Liver (tissue), 9 donors: ENCODE measurements around the gene PIGP. TPM values are rescaled to one million over a fixed set of nuclear protein-coding genes. Genes with fewer than 3 reads are reported as not detected.
"Not testable (repeated sequence)": the region's sequence is repeated elsewhere in the genome, so short reads cannot be mapped to it uniquely, and the experiment has no call there.

Experiments
- DNase-seq: peaks from one replicate; pipeline ENCODE4 v3.0.0-alpha.2; 2017; ENCODE audit warnings: low spot score
- H3K27ac ChIP-seq, 2 donors: one replicate each; pipeline ENCODE4 v1.7.0; 2013; ENCODE audit warnings: inconsistent platforms in 2 of 2, low read length in 2 of 2, control low read depth in 1 of 2, low read depth in 1 of 2, mild to moderate bottlenecking in 1 of 2
- H3K27me3 ChIP-seq, 4 donors: one replicate each; pipeline versions ENCODE4 v1.6.1 to v1.7.0; 2013; ENCODE audit warnings: low read length in 3 of 4, inconsistent platforms in 1 of 4, mild to moderate bottlenecking in 1 of 4, moderate library complexity in 1 of 4; ENCODE audit not compliant: control insufficient read depth in 4 of 4, insufficient read depth in 4 of 4
- H3K36me3 ChIP-seq, 4 donors: one replicate each; pipeline versions ENCODE4 v1.6.1 to v1.7.0; 2013; ENCODE audit warnings: low read length in 3 of 4, mild to moderate bottlenecking in 3 of 4, low read depth in 1 of 4, moderate library complexity in 1 of 4; ENCODE audit not compliant: control insufficient read depth in 4 of 4, insufficient read depth in 3 of 4
- H3K4me1 ChIP-seq, 4 donors: one replicate each; pipeline versions ENCODE4 v1.6.1 to v1.7.0; 2013; ENCODE audit warnings: low read length in 3 of 4, mild to moderate bottlenecking in 3 of 4, moderate library complexity in 1 of 4; ENCODE audit not compliant: control insufficient read depth in 4 of 4, insufficient read depth in 4 of 4
- H3K4me3 ChIP-seq, 3 donors: one replicate each; pipeline versions ENCODE4 v1.6.1 to v1.7.0; 2013; ENCODE audit warnings: low read length in 3 of 3, control low read depth in 1 of 3, low read depth in 1 of 3, mild to moderate bottlenecking in 1 of 3
- H3K9ac ChIP-seq, 2 donors: one replicate each; pipeline ENCODE4 v1.7.0; 2013; ENCODE audit warnings: low read length in 2 of 2, mild to moderate bottlenecking in 2 of 2, moderate library complexity in 2 of 2, control low read depth in 1 of 2, low read depth in 1 of 2
- H3K9me3 ChIP-seq, 4 donors: one replicate each; pipeline versions ENCODE4 v1.6.1 to v1.7.0; 2013; ENCODE audit warnings: low read length in 3 of 4; ENCODE audit not compliant: control insufficient read depth in 4 of 4
- EGR1 ChIP-seq, 2 donors: IDR thresholded peaks; 2 replicates each; pipeline ENCODE4 v1.6.1; 2016 to 2018; ENCODE audit warnings: antibody characterized with exemption in 2 of 2, low read depth in 2 of 2
- FOXA1 ChIP-seq: IDR thresholded peaks from 2 replicates; pipeline ENCODE4 v1.6.1; 2016; ENCODE audit warnings: antibody characterized with exemption
- GABPA ChIP-seq, 2 donors: IDR thresholded peaks in 1 of 2; conservative IDR thresholded peaks in 1 of 2; 2 replicates each; pipeline ENCODE4 v1.6.1; 2016; ENCODE audit warnings: antibody characterized with exemption in 2 of 2, mild to moderate bottlenecking in 1 of 2, moderate library complexity in 1 of 2
- JUND ChIP-seq, 2 donors: IDR thresholded peaks; 2 replicates each; pipeline ENCODE4 v1.6.1; 2016; ENCODE audit warnings: antibody characterized with exemption in 2 of 2
- NR2F2 ChIP-seq: IDR thresholded peaks from 2 replicates; pipeline ENCODE4 v1.6.1; 2016; ENCODE audit warnings: antibody characterized with exemption
- RXRA ChIP-seq, 2 donors: IDR thresholded peaks; 2 replicates each; pipeline ENCODE4 v1.6.1; 2017 to 2018; ENCODE audit warnings: antibody characterized with exemption in 2 of 2, mild to moderate bottlenecking in 1 of 2
- SP1 ChIP-seq: IDR thresholded peaks from 2 replicates; pipeline ENCODE4 v1.6.1; 2018; ENCODE audit warnings: antibody characterized with exemption, mild to moderate bottlenecking
- TAF1 ChIP-seq: conservative IDR thresholded peaks from 2 replicates; pipeline ENCODE4 v1.6.1; 2016; ENCODE audit warnings: antibody characterized with exemption, mild to moderate bottlenecking
- WGBS: extraction: QIAGEN DNeasy Blood & Tissue Kit; methylation state at CpG from one replicate; pipeline ENCODE4 v1.1.7; 2013; 5-methylcytosine and 5-hydroxymethylcytosine counted together
- polyA plus RNA-seq, 2 donors: library from polyadenylated mRNA; stranded (reverse) in 1 of 2; unstranded in 1 of 2; fragments of 200-250 nt in 1 of 2; fragments of >200 nt in 1 of 2; fragmentation: Nextera tagmentation in 1 of 2; extraction: Ambion mirVana in 1 of 2; gene quantifications; one replicate each; pipeline versions ENCODE4 v1.2.1 to v1.2.3, GENCODE V29; 2013 to 2015
- total RNA-seq, 2 donors: library from RNA; depleted of rRNA; stranded (reverse); fragments of >200 nt; gene quantifications; one replicate each; pipeline ENCODE4 v1.2.3, GENCODE V29; 2014
- TF ChIP-seq, protein P1 (sequence below): IDR thresholded peaks from 2 replicates; pipeline ENCODE4 v1.6.1; 2016; ENCODE audit warnings: antibody characterized with exemption
- TF ChIP-seq, protein P2 (sequence below): IDR thresholded peaks from 2 replicates; pipeline ENCODE4 v1.6.1; 2016; ENCODE audit warnings: antibody characterized with exemption
- TF ChIP-seq, protein P3 (sequence below): fragments of 150-350 bp; IDR thresholded peaks from 2 replicates; pipeline ENCODE4 v1.5.1; 2017; ENCODE audit warnings: improper control_type of control experiment, low read depth, low read length; ENCODE audit not compliant: missing input control
- TF ChIP-seq, protein P4 (sequence below): IDR thresholded peaks from 2 replicates; pipeline ENCODE4 v1.6.1; 2016; ENCODE audit warnings: antibody characterized with exemption, mild to moderate bottlenecking
- donor health status: healthy.
- donor health status: healthy.
- donor health status: healthy.
- donor health status: healthy.
- donor health status: healthy.

Gene PIGP
- total and polyA plus RNA-seq, 4 donors = 3.8 to 26.2 (median 11.7) TPM

DNA sequence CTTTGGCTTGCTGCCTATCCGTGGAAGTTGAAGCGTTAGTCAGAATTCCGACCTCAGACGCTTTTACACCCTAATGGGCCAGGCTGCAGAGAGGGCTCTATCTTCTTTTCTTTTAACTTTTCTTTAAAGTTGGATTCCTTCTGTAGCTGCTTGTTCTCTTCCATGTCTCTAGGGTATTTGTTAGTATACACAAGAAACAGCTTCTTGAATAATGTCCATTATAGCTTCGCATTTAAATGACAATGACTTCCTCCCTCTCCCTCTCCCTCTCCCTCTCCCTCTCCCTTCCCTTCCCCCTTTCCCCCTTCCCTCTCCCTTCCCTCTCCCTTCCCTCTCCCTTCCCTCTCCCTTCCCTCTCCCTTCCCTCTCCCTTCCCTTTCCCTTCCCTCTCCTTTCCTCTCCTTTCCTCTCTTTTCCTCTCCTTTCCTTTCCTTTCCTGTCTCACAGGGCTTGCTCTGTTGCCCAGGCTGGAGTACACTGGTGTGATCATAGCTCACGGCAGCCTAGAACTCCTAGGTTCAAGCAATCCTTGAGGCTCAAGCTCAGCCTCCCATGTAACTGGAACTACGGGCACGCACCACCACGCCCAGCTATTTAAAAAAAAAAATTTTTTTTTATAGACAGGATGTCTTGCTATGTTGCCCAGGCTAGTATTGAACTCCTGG, 33.3 kb downstream of the PIGP start:
- no peak for DNase-seq
- TF ChIP-seq GABPA (IDR thresholded peaks at IDR 0.05 in 1 of 2, conservative IDR thresholded peaks at IDR 0.05 in 1 of 2) = no peak
- TF ChIP-seq, protein P1, sequence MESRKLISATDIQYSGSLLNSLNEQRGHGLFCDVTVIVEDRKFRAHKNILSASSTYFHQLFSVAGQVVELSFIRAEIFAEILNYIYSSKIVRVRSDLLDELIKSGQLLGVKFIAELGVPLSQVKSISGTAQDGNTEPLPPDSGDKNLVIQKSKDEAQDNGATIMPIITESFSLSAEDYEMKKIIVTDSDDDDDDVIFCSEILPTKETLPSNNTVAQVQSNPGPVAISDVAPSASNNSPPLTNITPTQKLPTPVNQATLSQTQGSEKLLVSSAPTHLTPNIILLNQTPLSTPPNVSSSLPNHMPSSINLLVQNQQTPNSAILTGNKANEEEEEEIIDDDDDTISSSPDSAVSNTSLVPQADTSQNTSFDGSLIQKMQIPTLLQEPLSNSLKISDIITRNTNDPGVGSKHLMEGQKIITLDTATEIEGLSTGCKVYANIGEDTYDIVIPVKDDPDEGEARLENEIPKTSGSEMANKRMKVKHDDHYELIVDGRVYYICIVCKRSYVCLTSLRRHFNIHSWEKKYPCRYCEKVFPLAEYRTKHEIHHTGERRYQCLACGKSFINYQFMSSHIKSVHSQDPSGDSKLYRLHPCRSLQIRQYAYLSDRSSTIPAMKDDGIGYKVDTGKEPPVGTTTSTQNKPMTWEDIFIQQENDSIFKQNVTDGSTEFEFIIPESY = no peak
- TF ChIP-seq, protein P2, sequence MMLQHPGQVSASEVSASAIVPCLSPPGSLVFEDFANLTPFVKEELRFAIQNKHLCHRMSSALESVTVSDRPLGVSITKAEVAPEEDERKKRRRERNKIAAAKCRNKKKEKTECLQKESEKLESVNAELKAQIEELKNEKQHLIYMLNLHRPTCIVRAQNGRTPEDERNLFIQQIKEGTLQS = no peak
- H3K9ac ChIP-seq = no peak overlapping the region
- H3K4me1 ChIP-seq = no peaks in the 10 kb centered on the region
- H3K27me3 ChIP-seq = no peaks in the 10 kb centered on the region
- H3K9me3 ChIP-seq = no peaks in the 10 kb centered on the region
- no peak overlapping the region for H3K4me3 ChIP-seq
- no peak overlapping the region for H3K27ac ChIP-seq
- WGBS = 79% methylated on average over 9 of the region's 9 CpGs
- no peaks in the 10 kb centered on the region for H3K36me3 ChIP-seq

DNA sequence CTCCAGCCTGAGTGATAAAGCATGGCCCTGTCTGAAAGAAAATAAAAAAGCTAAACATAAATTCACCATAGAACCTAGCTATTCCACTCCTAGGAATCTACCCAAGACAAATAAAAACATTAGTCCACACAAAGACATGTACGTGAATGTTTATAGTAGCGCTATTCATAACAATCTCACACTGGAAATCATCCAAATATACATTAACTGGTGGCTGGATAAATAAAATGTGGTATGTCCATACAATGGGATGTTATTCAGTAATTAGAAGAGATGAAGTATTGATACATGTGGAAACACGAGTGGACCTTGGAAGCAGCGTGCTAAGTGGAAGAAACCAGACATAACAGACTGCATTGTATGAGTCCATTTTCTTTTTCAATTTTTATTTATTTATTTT, 36.7 kb downstream of the PIGP start:
- Histone ChIP-seq H3K9me3 (no peaks in the 10 kb centered on the region), H3K9ac (no peak overlapping the region), H3K27ac (no peak overlapping the region), H3K4me1 (no peaks in the 10 kb centered on the region), H3K27me3 (no peaks in the 10 kb centered on the region), H3K4me3 (no peak overlapping the region), H3K36me3 (no peaks in the 10 kb centered on the region)
- 93% methylated on average over 4 of the region's 4 CpGs for WGBS
- TF ChIP-seq NR2F2 = no peak
- TF ChIP-seq, protein P3, sequence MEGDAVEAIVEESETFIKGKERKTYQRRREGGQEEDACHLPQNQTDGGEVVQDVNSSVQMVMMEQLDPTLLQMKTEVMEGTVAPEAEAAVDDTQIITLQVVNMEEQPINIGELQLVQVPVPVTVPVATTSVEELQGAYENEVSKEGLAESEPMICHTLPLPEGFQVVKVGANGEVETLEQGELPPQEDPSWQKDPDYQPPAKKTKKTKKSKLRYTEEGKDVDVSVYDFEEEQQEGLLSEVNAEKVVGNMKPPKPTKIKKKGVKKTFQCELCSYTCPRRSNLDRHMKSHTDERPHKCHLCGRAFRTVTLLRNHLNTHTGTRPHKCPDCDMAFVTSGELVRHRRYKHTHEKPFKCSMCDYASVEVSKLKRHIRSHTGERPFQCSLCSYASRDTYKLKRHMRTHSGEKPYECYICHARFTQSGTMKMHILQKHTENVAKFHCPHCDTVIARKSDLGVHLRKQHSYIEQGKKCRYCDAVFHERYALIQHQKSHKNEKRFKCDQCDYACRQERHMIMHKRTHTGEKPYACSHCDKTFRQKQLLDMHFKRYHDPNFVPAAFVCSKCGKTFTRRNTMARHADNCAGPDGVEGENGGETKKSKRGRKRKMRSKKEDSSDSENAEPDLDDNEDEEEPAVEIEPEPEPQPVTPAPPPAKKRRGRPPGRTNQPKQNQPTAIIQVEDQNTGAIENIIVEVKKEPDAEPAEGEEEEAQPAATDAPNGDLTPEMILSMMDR = no peak
- TF ChIP-seq FOXA1 = no peak
- no peak for TF ChIP-seq SP1
- TF ChIP-seq JUND (IDR thresholded peaks at IDR 0.05) = no peak
- TF ChIP-seq TAF1 = no peak
- TF ChIP-seq, protein P4, sequence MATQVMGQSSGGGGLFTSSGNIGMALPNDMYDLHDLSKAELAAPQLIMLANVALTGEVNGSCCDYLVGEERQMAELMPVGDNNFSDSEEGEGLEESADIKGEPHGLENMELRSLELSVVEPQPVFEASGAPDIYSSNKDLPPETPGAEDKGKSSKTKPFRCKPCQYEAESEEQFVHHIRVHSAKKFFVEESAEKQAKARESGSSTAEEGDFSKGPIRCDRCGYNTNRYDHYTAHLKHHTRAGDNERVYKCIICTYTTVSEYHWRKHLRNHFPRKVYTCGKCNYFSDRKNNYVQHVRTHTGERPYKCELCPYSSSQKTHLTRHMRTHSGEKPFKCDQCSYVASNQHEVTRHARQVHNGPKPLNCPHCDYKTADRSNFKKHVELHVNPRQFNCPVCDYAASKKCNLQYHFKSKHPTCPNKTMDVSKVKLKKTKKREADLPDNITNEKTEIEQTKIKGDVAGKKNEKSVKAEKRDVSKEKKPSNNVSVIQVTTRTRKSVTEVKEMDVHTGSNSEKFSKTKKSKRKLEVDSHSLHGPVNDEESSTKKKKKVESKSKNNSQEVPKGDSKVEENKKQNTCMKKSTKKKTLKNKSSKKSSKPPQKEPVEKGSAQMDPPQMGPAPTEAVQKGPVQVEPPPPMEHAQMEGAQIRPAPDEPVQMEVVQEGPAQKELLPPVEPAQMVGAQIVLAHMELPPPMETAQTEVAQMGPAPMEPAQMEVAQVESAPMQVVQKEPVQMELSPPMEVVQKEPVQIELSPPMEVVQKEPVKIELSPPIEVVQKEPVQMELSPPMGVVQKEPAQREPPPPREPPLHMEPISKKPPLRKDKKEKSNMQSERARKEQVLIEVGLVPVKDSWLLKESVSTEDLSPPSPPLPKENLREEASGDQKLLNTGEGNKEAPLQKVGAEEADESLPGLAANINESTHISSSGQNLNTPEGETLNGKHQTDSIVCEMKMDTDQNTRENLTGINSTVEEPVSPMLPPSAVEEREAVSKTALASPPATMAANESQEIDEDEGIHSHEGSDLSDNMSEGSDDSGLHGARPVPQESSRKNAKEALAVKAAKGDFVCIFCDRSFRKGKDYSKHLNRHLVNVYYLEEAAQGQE = no peak
- no peak for TF ChIP-seq EGR1 (IDR thresholded peaks at IDR 0.05; ENCODE audit: low read depth in 2 of 2)
- no peak for TF ChIP-seq RXRA (IDR thresholded peaks at IDR 0.05)
- no peak for DNase-seq

DNA sequence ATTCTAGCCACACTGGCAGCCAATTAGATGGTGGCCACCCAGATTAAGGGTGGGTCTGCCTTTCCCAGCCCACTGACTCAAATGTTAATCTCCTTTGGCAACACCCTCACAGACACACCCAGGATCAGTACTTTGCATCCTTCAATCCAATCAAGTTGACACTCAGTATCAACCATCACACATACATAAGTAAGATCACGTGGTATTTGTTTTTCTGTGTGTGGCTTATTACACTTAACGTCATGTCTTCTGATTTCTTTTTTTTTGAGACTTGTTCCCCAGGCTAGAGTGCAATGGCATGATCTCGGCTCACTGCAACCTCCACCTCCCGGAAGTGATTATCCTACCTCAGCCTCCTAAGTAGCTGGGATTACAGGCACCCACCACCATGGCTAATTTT, 38.5 kb downstream of the PIGP start:
- H3K9ac ChIP-seq, H3K27ac ChIP-seq, DNase-seq, H3K36me3 ChIP-seq, H3K4me3 ChIP-seq, H3K27me3 ChIP-seq, H3K4me1 ChIP-seq, H3K9me3 ChIP-seq: not testable (repeated sequence)
- WGBS = 88% methylated on average over 4 of the region's 4 CpGs
